Esophagus squamous epithelium (tissue), 5 donors: ENCODE results near the gene POLR3F. TPM values are rescaled to one million over a fixed set of nuclear protein-coding genes. Genes with fewer than 3 reads are reported as not detected.
A peak's percentile ranks its signal among the peaks of the same experiment; 100 is the strongest.

Experiments used
- DNase-seq: peaks from one replicate; lab custom pipeline; 2025; lab: John Stamatoyannopoulos, UW
- H3K27ac ChIP-seq, 4 donors: fragments of 200-600 bp; sonication (generic); one replicate each; pipeline ENCODE4 v1.5.1; 2016 to 2019; ENCODE audit warnings: mild to moderate bottlenecking in 1 of 4
- H3K27me3 ChIP-seq, 4 donors: fragments of 200-600 bp; sonication (generic); 1 replicate in 3 of 4; 2 replicates in 1 of 4; pipeline versions ENCODE4 v1.5.1 to v1.6.0; 2017 to 2021; ENCODE audit warnings: antibody characterized with exemption in 1 of 4
- H3K36me3 ChIP-seq, 3 donors: fragments of 200-600 bp; sonication (generic); one replicate each; pipeline ENCODE4 v1.5.1; 2016 to 2019
- H3K4me1 ChIP-seq, 3 donors: fragments of 200-600 bp; sonication (generic); one replicate each; pipeline ENCODE4 v1.5.1; 2017 to 2019
- H3K4me3 ChIP-seq, 4 donors: fragments of 200-600 bp; sonication (generic); 1 replicate in 3 of 4; 2 replicates in 1 of 4; pipeline ENCODE4 v1.5.1; 2016 to 2019; ENCODE audit warnings: mild to moderate bottlenecking in 2 of 4, moderate library complexity in 1 of 4
- H3K9me3 ChIP-seq, 3 donors: fragments of 200-600 bp; sonication (generic); one replicate each; pipeline ENCODE4 v1.5.1; 2016 to 2019
- POLR2A ChIP-seq, 4 donors: fragments of 450-650 bp; IDR thresholded peaks; one replicate each; pipeline ENCODE4 v1.6.1; 2017; ENCODE audit warnings: antibody characterized with exemption in 4 of 4, mild to moderate bottlenecking in 4 of 4, moderate library complexity in 3 of 4
- WGBS, 2 donors: methylation state at CpG; one replicate each; pipeline ENCODE4 v1.1.5; 2018; 5-methylcytosine and 5-hydroxymethylcytosine counted together
- intact Hi-C: fragments of 100-400 bp; cut with DNase I; formaldehyde crosslinking; loops from one replicate; pipeline ENCODE4 v1.15.0; 2022
- total RNA-seq, 4 donors: library from RNA; depleted of rRNA; stranded (reverse); fragments of >200 nt; gene quantifications; one replicate each; pipeline ENCODE4 v1.1.0, GENCODE V29; 2016
- TF ChIP-seq, protein P1 (sequence below), 6 experiments: fragments of 450-650 bp in 4 of 6; fragments of 200-600 bp in 2 of 6; sonication (generic) in 2 of 6; IDR thresholded peaks; one replicate each; pipeline ENCODE4 v1.5.1; 2016 to 2019; ENCODE audit warnings: antibody characterized with exemption in 6 of 6, mild to moderate bottlenecking in 4 of 6, moderate library complexity in 4 of 6
- donor health status: DM: yes; HTN: yes; CAD: no.

The POLR3F gene
- total RNA-seq, 4 donors from 2014 or later, result 5.1 to 9.2 (median 6.9) TPM

GRCh38 chr20:18504479-18505060, 37.4 kb downstream of the POLR3F start:
- peaks cover 9 to 20% (median 12%) of the 10 kb centered on the region in 3 donors for H3K4me1 ChIP-seq
- H3K9me3 ChIP-seq, result no peaks in the 10 kb centered on the region
- no peak overlapping the region for H3K4me3 ChIP-seq
- H3K27ac ChIP-seq, result peak overlapping the region in 1 of 4 donors; percentile 29
- intact Hi-C loops, result no loop called here
- peaks cover 0 to 3% (median 0%) of the 10 kb centered on the region in 3 donors for H3K36me3 ChIP-seq
- TF ChIP-seq POLR2A (IDR thresholded peaks at IDR 0.05), result no peak
- TF ChIP-seq, protein P1, sequence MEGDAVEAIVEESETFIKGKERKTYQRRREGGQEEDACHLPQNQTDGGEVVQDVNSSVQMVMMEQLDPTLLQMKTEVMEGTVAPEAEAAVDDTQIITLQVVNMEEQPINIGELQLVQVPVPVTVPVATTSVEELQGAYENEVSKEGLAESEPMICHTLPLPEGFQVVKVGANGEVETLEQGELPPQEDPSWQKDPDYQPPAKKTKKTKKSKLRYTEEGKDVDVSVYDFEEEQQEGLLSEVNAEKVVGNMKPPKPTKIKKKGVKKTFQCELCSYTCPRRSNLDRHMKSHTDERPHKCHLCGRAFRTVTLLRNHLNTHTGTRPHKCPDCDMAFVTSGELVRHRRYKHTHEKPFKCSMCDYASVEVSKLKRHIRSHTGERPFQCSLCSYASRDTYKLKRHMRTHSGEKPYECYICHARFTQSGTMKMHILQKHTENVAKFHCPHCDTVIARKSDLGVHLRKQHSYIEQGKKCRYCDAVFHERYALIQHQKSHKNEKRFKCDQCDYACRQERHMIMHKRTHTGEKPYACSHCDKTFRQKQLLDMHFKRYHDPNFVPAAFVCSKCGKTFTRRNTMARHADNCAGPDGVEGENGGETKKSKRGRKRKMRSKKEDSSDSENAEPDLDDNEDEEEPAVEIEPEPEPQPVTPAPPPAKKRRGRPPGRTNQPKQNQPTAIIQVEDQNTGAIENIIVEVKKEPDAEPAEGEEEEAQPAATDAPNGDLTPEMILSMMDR (IDR thresholded peaks at IDR 0.05), result no peak
- no peak for DNase-seq
- 69 to 94% methylated on average over 8 to 22 of the region's 31 CpGs for WGBS, 2 donors
- peaks cover 0 to 22% (median 0%) of the 10 kb centered on the region in 4 donors for H3K27me3 ChIP-seq

DNA sequence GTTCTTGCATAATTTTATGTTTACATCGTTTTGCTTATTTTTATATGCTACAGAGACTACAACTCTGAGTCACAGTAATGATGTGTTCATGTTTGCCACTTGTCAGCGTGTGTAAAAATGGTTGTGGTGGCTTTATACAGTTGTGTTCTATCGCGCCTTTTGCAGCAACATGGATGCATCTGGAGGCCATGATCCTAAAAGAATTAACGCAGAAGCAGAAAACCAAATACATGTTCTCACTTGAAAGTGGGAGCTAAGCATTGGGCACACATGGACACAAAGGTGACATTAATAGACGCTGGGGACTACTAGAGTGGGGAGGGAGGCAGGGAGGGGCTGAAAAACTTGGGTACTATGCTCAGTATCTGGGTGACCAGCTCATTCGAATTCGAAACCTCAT, 39.6 kb downstream of the POLR3F start:
- intact Hi-C loops, result no loop called here
- Histone ChIP-seq H3K27ac (peak overlapping the region; percentile 95 to 97 (median 96)), H3K9me3 (no peaks in the 10 kb centered on the region), H3K4me1 (peaks cover 9 to 23% (median 12%) of the 10 kb centered on the region in 3 donors), H3K36me3 (peaks cover 0 to 24% (median 0%) of the 10 kb centered on the region in 3 donors), H3K27me3 (peaks cover 0 to 22% (median 0%) of the 10 kb centered on the region in 4 donors), H3K4me3 (peak overlapping the region; percentile 70 to 80 (median 75))
- WGBS, 2 donors, result 56 to 66% methylated on average over 8 of the region's 8 CpGs
- TF ChIP-seq, protein P1 (IDR thresholded peaks at IDR 0.05), result no peak
- no peak for TF ChIP-seq POLR2A (IDR thresholded peaks at IDR 0.05)
- no peak for DNase-seq

DNA sequence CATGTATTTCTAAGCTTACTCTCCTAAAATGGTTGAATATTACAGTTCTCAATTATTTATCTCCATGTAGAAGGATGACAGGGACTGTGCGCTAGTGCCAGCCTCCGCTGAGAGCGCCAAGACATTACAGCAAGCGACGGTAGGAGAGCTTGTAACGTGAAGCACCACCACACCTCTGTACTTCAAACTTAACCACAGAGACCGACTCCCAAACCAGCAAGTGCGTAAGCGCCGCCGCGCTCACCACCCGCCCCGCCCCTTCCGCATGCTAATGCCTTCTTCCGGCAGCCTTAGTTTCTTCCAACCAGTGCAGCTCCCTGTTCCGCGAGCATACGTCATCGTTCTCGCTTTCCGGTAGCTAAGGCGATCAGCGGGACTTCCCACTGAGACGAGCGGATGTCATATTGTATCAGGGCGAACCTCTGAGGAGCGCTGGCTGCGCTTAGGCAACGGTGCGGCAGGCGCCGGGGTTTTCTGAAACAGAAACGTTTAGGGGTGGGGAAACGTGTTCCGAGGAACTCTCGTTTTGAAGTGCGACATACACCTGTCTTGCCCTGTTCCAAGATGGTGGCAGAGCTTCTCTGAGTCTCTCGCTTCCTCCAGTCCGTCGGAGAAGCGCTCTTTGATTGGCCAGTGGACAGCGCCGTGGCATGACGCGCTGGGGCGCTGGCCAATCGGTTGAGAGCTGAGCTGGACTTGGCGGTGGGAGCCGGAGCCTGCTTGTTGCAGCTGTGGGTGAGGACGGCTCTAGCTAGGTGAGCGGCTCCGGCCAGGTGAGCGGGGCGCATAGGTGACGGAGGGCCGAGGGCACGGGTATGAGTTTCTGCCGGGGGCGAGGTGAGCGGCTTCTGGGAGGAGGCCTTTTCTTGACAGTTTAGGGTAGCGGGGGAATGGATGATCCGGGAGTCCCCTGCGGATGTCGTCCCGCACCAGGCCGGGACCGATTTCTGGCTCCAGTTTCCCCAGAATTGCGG, 40.3 kb downstream of the POLR3F start, which contains the start of gene SEC23B:
TSS of gene SEC23B (plus strand) at position 723 of the 974 bp plus-strand sequence. CDS start 2,896 bp downstream, outside the sequence.
- intact Hi-C loops, result no loop called here
- H3K4me3 ChIP-seq, result peak within 1 kb of the TSS; percentile 70 to 80 (median 75)
- TF ChIP-seq POLR2A (IDR thresholded peaks at IDR 0.05), result peak in 3 of 4 donors; percentile 38 to 85 (median 84)
- TF ChIP-seq, protein P1 (IDR thresholded peaks at IDR 0.05), result peak in 1 of 6 experiments; percentile 8
- peaks cover 0 to 32% (median 0%) of the 10 kb centered on the region in 3 donors for H3K36me3 ChIP-seq
- no peaks in the 10 kb centered on the region for H3K9me3 ChIP-seq
- peaks cover 0 to 21% (median 0%) of the 10 kb centered on the region in 4 donors for H3K27me3 ChIP-seq
- 0 to 1% methylated on average over 31 to 33 of the region's 69 CpGs for WGBS, 2 donors
- DNase-seq, result peak; percentile 81
- H3K27ac ChIP-seq, result peak within 1 kb of the TSS; percentile 95 to 97 (median 96)
- H3K4me1 ChIP-seq, result peaks cover 9 to 23% (median 12%) of the 10 kb centered on the region in 3 donors

DNA sequence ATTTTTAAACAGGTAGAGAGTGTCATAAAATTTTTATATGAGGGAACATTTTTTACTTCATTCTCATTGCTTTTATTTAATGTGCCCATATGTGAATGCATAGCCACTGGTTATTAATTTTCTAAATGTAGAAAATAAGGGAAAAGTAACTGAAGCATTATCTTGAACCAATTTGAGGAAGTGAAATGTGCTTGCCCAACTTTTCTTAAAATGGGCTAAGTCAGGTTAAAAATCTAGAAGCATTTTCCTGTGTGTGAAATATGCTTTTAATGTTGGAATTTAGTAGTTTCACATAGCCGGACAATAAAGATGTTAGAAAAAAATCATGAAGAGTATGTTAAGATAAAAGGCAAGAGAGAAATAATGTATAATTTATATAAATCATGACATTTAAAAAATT, 44.4 kb downstream of the POLR3F start:
- Histone ChIP-seq H3K27ac (no peak overlapping the region), H3K4me3 (no peak overlapping the region), H3K4me1 (peaks cover 9 to 23% (median 12%) of the 10 kb centered on the region in 3 donors), H3K36me3 (peaks cover 0 to 73% (median 0%) of the 10 kb centered on the region in 3 donors), H3K9me3 (no peaks in the 10 kb centered on the region), H3K27me3 (no peaks in the 10 kb centered on the region)
- no peak for DNase-seq
- 81 to 87% methylated on average over 1 of the region's 1 CpG for WGBS, 2 donors
- TF ChIP-seq, protein P1 (IDR thresholded peaks at IDR 0.05), result no peak
- no peak for TF ChIP-seq POLR2A (IDR thresholded peaks at IDR 0.05)
- intact Hi-C loops, result no loop called here
